Lung (tissue), 12 donors: ENCODE measurements around the gene TFCP2. TPM values are rescaled to one million over a fixed set of nuclear protein-coding genes. Genes with fewer than 3 reads are reported as not detected.

Experiments used
- ATAC-seq: fragments of 200-7000 bp; cut with Tn5 transposase; one replicate; pipeline ENCODE4 v1.9.1; 2020; ENCODE audit warnings: moderate number of reproducible peaks; ENCODE audit not compliant: insufficient read depth, low FRiP score
- DNase-seq, 3 donors: peaks; one replicate each; pipeline ENCODE4 v3.0.0-alpha.2; 2013 to 2017
- H3K27ac ChIP-seq, 2 donors: one replicate each; pipeline ENCODE4 v1.5.1; 2013; ENCODE audit warnings: mild to moderate bottlenecking in 2 of 2, moderate library complexity in 2 of 2, control low read depth in 1 of 2, inconsistent platforms in 1 of 2, low read depth in 1 of 2, low read length in 1 of 2
- H3K27me3 ChIP-seq, 3 donors: one replicate each; pipeline ENCODE4 v1.5.1; 2013; ENCODE audit warnings: low read length in 2 of 3; ENCODE audit not compliant: control insufficient read depth in 3 of 3, insufficient read depth in 3 of 3
- H3K36me3 ChIP-seq, 4 donors: one replicate each; pipeline ENCODE4 v1.5.1; 2013; ENCODE audit warnings: low read length in 4 of 4, mild to moderate bottlenecking in 1 of 4, moderate library complexity in 1 of 4; ENCODE audit not compliant: control insufficient read depth in 4 of 4, insufficient read depth in 4 of 4
- H3K4me1 ChIP-seq, 5 donors: one replicate each; pipeline ENCODE4 v1.5.1; 2013; ENCODE audit warnings: low read length in 5 of 5, mild to moderate bottlenecking in 2 of 5, moderate library complexity in 1 of 5; ENCODE audit not compliant: control insufficient read depth in 5 of 5, insufficient read depth in 5 of 5
- H3K4me3 ChIP-seq: one replicate; pipeline ENCODE4 v1.5.1; 2013; ENCODE audit warnings: mild to moderate bottlenecking, control low read depth, moderate library complexity
- H3K9ac ChIP-seq, 2 donors: one replicate each; pipeline ENCODE4 v1.5.1; 2013; ENCODE audit warnings: low read length in 2 of 2, control low read depth in 1 of 2; ENCODE audit not compliant: insufficient read depth in 1 of 2
- H3K9me3 ChIP-seq, 4 donors: one replicate each; pipeline ENCODE4 v1.5.1; 2013; ENCODE audit warnings: low read length in 3 of 4, mild to moderate bottlenecking in 1 of 4, moderate library complexity in 1 of 4; ENCODE audit not compliant: control insufficient read depth in 4 of 4, insufficient read depth in 3 of 4
- WGBS, 2 donors: extraction: QIAGEN DNeasy Blood & Tissue Kit; methylation state at CpG; one replicate each; pipeline ENCODE4 v1.1.7; 2013; 5-methylcytosine and 5-hydroxymethylcytosine counted together
- polyA plus RNA-seq, 2 donors: library from polyadenylated mRNA; stranded (reverse); fragments of 200-250 nt; gene quantifications; one replicate each; pipeline ENCODE4 v1.2.1, GENCODE V29; 2013
- total RNA-seq, 2 donors: library from RNA; depleted of rRNA in 1 of 2; stranded (reverse); fragments of >200 nt in 1 of 2; gene quantifications; one replicate each; pipeline ENCODE4 v1.2.1, GENCODE V29; 2014 to 2021
- TF ChIP-seq, protein P1 (sequence below): IDR thresholded peaks from 2 replicates; pipeline ENCODE4 v1.5.1; 2012; ENCODE audit warnings: mild to moderate bottlenecking; ENCODE audit errors: control extremely low read depth, extremely low read depth
- donor health status: control.
- donor health status: control.
- donor health status: Bipolar disorder and iron deficiency.
- donor health status: healthy.
- donor health status: DM: yes; HTN: yes; CAD: no.

The TFCP2 gene
- total and polyA plus RNA-seq, 4 donors: 9.6 to 27.5 (median 19.0) TPM

DNA sequence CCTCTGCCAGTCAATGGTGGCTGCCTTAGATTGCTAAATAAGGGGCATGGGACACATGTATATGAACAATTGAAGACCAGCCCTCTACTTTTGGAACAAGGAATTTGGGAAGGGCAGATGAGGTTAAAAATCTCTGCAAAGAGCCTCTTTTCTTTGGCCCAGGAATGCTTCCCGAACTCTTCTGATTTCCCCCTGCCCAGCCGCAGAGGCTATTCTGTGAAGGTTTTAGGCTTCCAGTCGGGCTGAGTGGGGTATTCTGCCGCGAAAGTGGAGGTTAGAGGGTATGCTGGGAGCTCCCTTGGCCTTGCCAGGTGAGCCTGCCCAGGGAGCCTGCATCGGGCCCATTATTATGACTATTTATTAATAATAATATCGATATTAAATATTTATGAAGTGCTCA lies 43.7 kb upstream of the TFCP2 start:
- TF ChIP-seq, protein P1, sequence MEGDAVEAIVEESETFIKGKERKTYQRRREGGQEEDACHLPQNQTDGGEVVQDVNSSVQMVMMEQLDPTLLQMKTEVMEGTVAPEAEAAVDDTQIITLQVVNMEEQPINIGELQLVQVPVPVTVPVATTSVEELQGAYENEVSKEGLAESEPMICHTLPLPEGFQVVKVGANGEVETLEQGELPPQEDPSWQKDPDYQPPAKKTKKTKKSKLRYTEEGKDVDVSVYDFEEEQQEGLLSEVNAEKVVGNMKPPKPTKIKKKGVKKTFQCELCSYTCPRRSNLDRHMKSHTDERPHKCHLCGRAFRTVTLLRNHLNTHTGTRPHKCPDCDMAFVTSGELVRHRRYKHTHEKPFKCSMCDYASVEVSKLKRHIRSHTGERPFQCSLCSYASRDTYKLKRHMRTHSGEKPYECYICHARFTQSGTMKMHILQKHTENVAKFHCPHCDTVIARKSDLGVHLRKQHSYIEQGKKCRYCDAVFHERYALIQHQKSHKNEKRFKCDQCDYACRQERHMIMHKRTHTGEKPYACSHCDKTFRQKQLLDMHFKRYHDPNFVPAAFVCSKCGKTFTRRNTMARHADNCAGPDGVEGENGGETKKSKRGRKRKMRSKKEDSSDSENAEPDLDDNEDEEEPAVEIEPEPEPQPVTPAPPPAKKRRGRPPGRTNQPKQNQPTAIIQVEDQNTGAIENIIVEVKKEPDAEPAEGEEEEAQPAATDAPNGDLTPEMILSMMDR: no peak
- H3K36me3 ChIP-seq: peaks cover 0 to 3% (median 0%) of the 10 kb centered on the region in 4 donors
- no peak overlapping the region for H3K9ac ChIP-seq
- H3K27ac ChIP-seq: peak overlapping the region; percentile 12 to 77
- peak overlapping the region; percentile 32 for H3K4me3 ChIP-seq
- H3K9me3 ChIP-seq: no peaks in the 10 kb centered on the region
- DNase-seq (peak in 1 of 3 donors; percentile 18), ATAC-seq (no peak)
- 39 to 50% methylated on average over 7 of the region's 7 CpGs for WGBS, 2 donors
- H3K27me3 ChIP-seq: no peaks in the 10 kb centered on the region
- peaks cover 3 to 19% (median 4%) of the 10 kb centered on the region in 5 donors for H3K4me1 ChIP-seq

DNA sequence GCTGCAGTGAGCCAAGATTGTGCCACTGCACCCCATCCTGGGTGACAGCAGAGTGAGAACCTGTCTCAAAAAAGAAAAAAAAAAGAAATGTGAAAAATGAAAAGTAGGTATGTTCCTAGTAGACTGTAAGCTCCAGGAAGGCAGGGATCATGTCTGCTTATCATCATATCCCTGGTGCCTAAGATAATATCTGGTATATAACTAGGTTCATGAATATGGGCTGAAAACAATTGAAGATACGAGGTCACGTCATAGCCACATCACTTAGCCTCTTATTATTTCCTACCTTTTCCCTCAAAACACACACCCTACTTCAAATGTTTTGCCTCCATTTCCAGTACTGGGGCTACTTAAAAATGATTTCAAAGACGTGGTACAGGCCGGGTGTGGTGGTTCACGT lies 42.0 kb upstream of the TFCP2 start:
- peaks cover 0 to 6% (median 1%) of the 10 kb centered on the region in 4 donors for H3K36me3 ChIP-seq
- H3K4me3 ChIP-seq: no peak overlapping the region
- 94 to 95% methylated on average over 5 of the region's 5 CpGs for WGBS, 2 donors
- peaks cover 3 to 19% (median 4%) of the 10 kb centered on the region in 5 donors for H3K4me1 ChIP-seq
- DNase-seq (no peak), ATAC-seq (no peak)
- H3K27me3 ChIP-seq: no peaks in the 10 kb centered on the region
- no peak overlapping the region for H3K9ac ChIP-seq
- TF ChIP-seq, protein P1: no peak
- no peak overlapping the region for H3K27ac ChIP-seq
- no peaks in the 10 kb centered on the region for H3K9me3 ChIP-seq

DNA sequence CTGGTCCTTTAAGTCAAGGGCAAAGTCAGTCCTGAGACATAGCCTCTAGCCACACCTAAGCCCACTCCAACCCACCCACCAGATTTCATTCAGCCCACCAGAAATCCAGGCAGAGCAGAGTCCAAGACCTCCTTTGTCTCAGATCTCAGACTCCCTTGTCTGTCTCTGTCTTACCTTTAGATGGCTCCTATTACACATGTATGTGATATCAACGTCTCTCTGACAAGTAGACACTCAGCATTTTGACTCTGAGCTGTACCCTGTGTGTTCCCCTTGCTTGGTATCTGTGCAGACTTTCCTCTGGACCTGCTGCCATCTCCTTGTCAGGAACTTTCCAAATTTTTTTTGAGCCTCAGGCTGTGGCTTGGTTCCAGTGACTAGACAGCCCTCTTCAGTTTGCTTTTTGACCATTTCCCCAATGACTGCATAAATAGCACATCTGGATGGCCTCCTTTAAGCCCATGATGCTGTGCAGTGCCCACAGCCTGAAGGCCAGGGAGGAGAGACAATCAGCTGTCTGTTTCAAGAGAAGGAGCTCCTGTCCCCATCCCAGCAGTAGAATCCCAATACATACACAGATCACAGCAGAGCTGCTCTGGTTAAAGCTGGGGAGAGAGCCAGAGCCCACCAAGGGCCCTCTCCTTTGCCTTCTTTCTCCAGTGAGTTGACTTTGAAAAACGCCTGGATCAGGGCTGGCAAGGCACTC lies 37.9 kb upstream of the TFCP2 start:
- Histone ChIP-seq H3K27ac (no peak overlapping the region), H3K4me3 (no peak overlapping the region), H3K4me1 (no peaks in the 10 kb centered on the region), H3K27me3 (no peaks in the 10 kb centered on the region), H3K9me3 (no peaks in the 10 kb centered on the region), H3K36me3 (peaks cover 0 to 6% (median 1%) of the 10 kb centered on the region in 4 donors), H3K9ac (no peak overlapping the region)
- no peak for ATAC-seq
- WGBS, 2 donors: 75 to 84% methylated on average over 2 of the region's 2 CpGs
- no peak for DNase-seq
- TF ChIP-seq, protein P1: no peak
